SKM-1 (cell line): ENCODE measurements around the gene CALHM1.
"Not testable (repeated sequence)": the region's sequence is repeated elsewhere in the genome, so short reads cannot be mapped to it uniquely, and the experiment has no call there.

Experiments used
- DNase-seq: peaks from one replicate; lab custom pipeline; 2025; ENCODE audit not compliant: unreplicated experiment; lab: John Stamatoyannopoulos, UW

The CALHM1 gene

DNA sequence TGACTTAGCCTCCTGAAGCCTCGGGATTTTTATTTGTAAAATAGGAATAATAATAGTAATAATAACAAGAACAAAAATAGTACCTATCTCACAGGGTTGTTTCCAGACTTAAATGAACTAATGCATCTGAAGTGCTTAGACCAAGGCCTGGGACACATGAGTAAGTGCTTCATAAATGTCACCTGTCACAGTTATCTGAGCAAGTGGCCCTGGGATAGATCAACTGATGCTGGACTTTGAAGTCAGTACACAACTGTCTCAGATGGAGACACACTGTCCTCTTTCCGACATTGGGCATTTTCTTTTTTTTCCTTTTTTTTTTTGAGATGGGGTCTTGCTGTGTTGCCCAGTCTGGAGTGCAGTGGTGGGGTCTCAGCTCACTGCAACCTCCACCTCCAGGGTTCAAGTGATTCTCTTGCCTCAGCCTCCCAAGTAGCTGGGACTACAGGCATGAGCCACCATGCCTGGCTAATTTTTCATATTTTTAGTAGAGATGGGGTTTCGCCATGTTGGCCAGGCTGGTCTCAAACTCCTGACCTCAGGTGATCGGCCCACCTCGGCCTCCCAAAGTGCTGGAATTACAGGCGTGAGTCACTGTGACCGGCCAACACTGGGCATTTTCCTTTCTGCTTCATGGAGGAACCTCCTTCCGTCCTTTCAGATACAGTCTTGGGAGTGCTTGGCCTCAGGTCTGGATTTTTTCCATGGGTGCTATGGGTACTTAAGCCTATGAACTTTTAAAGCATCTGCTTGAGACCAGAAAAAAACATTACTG, 28.1 kb upstream of the CALHM1 start:
- not testable (repeated sequence) for DNase-seq

DNA sequence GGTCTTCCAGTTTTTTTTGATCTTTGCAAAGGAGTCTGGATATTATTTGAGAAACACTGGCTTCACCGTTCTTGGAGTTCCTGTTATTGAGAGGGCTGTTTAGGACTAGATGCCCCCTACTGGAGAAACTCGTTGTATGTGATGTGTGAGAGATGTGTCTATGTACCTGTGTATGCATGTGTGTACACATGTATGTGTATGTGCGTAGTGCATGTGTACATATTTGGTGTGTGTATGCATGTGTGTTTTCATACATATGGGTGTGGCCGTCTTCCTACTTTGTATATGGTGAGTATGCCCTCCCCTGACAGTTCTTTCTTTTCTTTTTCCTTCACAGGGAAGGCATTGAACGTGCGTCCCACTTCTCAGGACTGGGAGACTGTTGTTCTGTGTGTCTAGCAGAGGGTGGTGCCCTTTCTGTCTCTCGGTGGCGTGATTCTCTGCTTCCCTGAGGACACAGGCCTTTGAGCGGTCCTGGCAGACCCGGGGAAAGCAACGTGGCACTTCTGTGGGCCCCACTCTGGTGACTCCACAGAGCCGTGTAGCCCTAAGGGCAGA, 23.4 kb upstream of the CALHM1 start:
- peak; percentile 86 for DNase-seq

DNA sequence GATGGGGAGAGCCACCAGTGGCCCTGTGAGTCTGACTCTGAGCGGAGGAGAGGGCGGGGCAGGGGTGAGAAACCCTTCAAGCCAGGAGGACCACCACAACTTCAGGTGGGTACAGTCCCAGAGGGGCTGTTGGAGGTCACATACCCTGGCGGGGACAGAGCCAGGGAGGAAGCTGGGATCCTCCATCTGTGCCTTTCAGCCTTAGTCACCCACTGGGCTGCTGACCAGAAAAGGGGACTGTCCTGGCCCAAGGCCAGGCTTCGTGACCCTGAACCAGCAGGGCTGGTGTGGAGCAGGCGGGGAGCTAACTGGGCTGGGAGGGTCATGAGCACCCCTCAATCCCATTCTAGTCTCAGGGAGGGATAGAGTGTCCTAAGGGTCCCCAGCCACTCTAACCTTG, 21.8 kb upstream of the CALHM1 start:
- DNase-seq: no peak

DNA sequence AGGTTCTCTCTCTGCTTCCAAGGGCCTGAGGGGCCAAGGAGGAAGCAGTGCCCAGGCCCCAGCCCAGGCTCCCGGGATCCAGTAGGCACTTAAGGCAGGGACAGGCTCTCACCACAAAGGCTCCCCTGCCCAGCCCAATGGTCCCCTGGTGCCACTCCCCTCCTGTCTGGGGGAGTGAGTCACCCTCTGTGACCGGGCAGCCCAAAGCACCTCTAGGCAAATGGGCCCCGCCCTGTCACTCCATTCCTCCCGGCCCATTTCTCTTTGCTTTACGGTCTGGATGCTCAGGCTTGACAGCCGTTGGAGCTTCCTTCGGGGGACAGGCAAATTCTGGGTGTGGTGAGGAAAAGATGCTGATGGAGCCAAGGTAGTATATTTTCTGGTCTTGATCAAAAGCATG, 20.4 kb upstream of the CALHM1 start, which contains the start of gene CALHM3:
CALHM3 (minus strand) TSS at position 106 of the 400 bp plus-strand sequence. CDS start 208 bp downstream, outside the sequence.
- no peak for DNase-seq

DNA sequence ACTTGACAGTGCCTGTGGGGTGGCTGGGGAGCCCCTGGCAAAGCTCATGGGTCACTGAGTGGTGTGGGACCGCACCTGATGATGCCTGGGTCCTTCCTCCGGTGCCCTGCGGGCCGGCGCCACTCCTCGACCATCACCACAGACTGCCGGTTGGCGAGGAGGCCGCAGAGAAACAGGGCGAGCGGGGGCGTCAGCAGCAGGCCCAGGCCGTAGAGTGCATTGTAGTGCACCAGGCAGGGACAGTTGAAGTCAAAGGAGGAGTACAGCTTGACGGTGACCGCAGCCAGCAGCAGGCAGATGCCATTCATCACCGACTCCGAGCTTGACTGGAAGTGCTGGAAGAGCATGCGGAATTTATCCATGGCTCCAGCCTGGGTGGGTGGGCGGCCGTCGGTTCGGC, 20.0 kb upstream of the CALHM1 start:
- no peak for DNase-seq

DNA sequence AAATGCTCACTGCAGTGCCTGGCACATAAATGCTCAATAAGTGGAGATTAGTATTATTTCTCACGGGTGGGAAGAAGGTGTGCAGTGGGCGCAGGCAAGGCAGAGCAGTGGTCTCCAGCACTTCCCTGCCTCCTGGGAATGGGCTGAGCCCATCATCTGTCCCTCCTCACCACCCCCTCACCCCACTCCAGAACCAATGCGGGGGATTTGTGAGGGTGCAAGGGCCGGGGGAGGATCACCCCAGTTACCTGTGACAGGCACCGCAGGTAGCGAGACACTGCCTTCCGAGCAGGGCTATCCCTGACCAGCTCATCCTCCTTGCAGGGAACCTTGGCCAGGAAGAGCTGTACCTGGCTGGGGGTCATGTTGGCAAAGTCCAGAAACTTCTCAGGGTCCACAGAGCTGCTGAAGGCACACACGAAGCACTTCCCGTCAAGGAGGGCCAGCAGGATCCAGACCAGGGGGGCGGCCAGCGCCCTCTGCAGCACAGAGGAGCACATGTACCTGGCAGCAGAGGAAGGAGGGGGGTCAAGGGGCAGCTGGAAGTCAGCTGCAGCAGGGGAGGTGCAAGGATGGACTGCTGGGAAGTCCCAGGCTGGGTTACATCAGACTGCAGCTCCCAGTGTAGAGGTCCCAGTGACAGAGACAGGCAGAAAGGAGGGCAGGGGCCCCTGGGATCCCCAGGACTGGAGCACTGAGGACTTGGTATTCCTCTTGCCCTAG, 17.5 kb upstream of the CALHM1 start:
- DNase-seq: no peak

DNA sequence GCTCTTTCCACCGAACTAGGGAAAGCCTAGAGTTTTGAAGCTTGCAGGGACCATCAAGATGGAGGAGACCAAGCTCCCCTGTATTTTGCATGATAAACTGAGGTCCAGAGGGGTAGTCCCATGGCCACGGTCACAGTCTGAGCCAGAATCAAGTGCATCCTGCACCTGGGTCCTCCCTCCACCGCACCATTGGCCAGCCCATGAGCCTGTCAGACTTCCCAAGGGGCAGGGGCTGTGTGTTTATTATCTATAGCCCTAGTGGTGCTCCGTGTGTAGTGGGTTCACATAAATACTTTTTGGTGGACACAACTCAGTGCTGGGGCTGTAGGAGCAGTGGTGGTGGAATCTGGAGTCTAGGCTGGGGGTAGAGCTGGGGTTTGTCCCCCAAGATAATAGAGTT, 16.7 kb upstream of the CALHM1 start:
- no peak for DNase-seq

DNA sequence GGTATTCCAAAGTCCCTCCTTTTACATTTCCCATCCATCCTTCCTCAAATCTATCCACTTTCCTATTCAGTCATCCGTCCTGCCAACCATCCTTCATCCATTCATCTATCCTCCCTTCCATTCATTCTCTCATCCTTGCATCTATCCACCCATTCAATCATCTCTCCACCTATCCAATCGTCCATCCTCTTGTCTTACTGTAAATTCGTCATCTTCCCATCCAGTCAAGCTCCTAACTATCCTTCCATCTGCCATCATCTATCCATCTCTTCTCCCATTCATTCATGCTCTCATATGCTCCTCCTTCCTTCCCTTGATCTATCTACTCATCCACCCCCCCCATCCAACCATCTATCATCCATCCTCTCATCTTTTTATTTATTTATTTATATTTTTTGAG, 15.4 kb upstream of the CALHM1 start:
- DNase-seq: no peak

DNA sequence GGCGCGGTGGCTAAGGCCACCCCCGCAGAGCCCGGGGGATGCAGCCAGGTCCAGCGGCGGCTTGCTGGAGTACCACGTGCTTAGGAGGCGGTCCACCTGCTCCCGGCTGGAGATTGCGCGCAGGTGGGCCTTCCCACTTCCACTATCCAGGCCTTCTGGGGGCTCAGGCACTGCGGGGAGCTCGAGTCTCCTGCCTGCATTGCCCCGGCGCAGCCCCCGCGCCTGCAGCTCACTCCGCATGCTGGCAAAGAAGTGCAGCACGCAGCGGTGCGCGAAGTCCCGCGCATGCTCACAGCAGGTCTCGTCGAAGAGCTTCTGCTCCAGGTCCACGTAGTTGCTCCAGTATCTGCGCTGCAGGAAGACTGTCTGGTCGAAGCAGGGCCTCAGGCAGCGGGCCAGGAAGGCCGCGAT, 14.6 kb upstream of the CALHM1 start:
- DNase-seq: no peak

DNA sequence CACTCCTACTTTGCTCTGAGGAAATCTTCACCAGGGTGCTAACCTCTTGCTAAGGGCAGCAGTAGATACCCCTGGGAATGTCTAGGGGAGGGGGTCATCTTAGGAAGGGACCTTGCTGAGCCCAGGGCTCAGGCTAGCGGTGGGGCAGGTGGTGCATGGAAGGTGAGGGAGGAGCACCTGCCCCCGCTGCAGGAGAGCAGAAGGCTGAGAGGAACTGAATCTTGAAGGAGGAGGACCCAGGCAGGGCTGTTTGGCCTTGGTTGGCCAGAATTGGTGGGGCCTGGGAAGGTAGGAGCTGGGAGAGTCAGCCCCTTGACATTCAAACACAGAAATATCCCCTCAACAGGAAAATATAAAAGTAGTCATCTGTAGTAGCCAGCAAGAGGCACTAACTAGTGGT, 13.3 kb upstream of the CALHM1 start:
- peak; percentile 57 for DNase-seq

DNA sequence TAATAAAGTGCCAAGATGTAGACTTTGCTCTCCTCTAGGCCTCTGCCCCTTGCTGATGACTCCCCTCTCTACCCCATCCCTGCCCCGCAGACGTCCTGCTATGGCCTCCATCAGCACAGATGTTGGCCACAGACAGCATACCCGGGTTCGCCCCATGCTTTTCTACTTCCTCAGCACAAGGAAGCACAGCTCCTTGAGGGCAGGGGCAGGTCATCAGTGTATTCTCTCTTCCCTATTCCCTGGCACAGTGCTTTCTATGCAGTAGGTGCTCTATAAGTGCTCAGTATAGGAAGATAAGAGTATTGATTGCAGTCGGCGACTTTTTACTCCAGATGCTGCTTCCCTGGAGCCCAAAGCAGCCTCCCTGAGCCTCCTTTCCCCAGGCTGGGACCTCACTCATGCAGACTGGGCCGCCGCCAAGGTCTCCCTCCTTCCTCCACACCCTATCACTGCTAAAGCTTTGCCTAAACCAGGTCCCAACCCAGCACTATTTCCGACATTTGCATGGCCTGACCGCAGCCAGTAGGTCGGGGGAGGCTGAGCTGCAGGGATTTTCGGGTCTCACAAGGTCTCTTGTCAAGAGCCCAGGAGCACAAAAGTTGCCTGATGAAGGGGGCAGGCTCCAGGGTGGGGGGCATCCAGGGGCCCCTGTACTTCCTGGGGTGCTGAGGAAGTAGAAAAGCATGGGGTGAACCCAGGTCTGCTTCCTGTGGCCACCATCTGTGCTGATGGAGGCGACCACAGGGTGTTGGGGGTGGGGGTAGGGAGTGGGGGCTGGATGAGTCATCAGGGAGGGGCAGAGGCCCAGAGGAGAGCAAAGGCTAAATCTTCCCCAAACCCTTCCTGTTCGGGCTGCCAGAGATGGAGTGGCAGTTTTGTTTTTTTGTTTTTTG, 12.3 kb upstream of the CALHM1 start:
- DNase-seq: peak; percentile 90

DNA sequence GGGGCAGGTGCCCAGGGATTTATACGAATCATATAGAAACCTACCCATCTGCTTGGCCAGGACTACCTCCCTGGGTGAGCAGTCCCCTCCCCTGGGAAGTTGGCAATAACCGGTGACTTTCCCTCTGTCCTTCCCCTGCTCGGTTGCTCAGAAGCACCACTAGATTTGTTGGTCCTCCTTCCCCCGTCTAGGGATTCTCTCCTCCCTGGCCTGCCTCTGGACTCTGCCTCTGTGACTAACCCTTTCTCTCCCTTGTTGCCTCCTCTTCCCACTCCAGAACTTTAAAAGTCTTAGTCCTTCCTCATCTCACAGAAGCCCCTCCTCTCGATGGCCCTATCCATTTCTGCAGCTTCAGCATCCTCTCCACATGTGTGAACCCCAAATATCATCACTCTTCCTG, 10.5 kb upstream of the CALHM1 start:
- no peak for DNase-seq

DNA sequence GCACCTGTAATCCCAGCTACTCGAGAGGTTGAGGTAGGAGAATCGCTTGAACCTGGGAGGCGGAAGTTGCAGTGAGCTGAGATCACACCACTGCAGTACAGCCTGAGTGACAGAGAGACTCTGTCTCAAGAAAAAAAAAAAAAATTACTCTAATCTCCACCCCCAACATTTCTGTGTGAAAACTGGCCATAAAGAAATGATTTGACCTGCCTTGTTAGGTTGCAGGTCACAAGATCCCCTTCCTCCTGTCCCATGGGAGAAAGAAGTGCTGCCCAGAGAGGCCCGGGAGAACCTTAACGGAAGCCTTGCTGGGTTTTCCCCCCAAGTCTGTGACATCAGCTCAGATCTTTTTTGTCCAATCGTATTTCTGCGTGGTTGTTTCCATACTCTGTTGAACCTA, 8.7 kb upstream of the CALHM1 start:
- no peak for DNase-seq

DNA sequence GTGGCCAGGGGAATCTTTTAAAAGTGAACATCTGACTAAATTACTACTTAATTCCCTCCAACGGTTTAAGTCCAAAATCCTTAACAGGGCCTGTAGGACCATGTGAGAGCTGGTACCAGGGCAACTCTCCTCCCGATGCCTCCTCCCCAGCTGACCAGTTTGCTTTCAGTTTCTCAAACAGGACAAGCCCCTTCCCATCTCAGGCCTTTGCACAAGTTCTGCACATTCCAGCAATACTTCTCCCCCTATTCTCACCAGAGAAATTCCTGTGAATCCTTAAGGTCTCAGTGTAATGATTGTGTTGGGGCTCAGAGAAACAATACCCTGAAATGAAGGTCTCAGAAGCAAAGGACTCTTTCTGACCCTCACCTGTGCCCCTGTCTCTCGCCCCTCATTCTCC, 8.0 kb upstream of the CALHM1 start:
- no peak for DNase-seq

DNA sequence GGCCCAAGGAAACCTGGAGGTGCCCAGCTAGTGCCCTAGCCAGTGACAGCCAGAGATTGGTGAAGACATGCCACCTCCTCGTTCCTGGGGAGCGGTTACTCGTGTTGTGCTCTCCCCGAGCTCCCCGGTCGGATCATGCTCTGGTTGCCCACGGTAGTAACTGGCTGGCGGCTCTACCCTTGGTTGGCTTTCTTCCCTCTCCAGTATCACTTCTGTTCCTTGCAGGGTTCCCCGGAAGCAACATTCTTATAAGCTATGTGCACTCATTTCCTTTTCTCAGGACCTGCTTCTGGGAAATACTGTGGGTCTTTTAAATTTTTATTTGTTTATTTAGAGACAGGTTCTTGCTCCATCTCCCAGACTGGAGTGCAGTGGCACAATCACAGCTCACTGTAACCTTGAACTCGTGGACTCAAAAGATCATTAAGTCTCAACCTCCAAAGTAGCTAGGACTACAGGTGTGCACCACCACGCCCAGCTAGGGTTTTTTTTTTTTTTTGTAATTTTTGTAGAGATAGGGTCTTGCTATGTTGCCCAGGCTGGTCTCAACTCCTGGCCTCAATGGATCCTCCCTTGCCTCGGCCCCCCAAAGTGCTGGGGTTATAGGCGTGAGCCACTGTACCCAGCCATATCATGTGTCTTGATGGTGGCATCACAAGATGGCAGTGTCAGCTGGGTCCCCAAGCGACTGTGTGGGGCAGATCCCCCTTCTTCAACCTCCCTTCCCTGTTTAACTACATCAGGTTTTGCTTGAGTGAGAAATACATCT, 6.9 kb upstream of the CALHM1 start:
- DNase-seq: no peak

DNA sequence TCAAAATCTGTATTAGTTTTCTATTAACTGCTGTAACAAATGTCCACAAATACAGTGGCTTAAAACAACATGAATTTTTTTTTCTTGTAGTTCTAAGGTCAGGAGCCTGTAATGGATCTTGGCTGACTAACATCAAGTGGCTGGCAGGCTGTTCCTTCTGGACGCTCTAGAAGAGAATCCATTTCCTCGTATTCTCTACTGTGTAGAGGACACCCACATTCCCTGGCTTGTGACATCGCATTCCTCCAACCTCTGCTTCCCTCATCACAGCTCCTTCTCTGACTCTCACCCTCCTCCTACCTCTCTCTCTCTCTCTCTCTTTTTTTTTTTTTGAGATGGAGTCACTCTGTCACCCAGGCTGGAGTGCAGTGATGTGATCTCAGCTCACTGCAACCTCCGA, 4.8 kb upstream of the CALHM1 start:
- no peak for DNase-seq

DNA sequence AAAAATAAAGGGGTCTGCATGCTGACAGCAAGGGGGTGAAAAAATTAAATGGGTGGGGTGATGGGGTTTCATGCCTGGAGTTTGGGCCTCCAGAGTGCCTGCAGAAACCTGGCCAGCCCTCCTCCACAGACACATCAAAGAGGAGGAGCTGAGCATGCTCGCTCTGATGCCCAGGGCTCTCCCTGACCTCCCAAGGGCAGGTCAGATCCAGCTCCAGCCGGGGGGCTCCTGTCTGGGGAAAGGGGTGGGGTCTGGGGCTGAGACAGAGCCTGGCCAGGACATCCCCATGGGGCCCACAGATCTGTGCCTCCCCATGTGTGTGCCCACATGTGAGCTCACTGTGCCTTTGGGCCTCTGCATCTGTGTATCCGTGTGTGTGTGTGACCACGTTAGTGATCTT, 915 bp upstream of the CALHM1 start:
- no peak for DNase-seq

DNA sequence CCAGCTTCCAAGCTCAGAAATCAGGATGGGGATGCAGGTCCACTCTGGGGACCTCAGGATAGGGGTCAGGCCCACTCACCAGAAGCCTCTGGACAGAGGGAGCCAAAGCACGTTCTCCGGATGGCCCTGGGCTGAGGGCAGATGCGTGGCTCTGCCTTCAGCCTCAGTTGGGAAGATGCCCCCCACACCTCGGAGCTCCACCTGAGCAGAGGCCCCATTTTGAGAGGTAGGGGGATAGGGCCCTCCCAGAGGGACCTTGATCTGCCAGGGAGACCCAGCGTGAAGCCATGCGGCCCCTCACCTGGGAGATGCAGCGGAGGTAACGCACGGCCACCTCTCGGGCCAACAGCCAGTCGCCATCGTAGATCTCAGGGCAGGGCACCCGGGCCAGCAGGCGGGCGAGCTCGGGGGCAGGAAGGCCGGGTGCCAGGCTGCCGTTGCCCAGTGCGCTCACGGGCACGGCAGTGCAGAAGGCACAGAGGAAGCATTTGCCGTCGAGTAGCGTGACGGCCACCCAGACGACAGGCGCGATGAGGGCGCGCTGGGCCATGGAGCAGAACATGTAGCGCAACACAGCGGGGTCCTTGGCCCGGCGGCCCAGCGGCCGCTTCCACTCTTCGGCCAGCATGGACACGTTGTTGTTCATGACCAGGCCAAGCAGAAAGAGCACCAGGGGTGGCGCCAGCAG, 660 bp downstream of the CALHM1 start:
- no peak for DNase-seq

DNA sequence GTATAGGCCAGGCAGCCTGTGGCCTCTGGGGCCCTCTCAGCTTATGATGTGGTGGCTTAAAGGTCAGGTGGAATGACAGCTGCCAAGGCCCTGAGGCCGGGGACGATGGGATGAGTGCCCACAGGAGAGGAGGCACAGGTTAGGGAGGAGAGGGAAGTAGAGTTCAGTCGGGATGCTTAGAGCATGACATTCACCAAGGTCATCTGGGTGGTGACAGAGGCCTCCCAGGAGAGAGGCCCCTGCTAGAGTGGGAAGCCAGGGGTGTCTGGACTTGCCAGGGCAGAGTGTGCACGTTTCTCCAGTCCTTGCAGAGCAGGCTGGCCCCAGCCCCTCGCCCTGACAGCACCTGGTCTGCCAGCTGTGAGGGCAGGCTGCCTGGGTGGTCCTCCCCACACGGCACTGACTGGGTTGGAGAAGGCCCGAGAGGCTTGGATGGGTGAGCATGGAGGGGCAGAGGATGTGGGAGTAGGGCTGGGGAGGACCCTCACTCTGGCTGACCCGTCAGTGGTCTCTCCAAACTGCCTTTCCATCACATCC, 1.5 kb downstream of the CALHM1 start:
- DNase-seq: no peak
